Activated T-cell treated with anti-CD3 and anti-CD28 coated beads for 4 hours (primary cell): ENCODE results near the gene SNX18.
"Not testable (repeated sequence)": the region's sequence is repeated elsewhere in the genome, so short reads cannot be mapped to it uniquely, and the experiment has no call there.

Source experiments
- DNase-seq: peaks from one replicate; pipeline ENCODE4 v3.0.0-alpha.2; 2020

Gene SNX18

DNA sequence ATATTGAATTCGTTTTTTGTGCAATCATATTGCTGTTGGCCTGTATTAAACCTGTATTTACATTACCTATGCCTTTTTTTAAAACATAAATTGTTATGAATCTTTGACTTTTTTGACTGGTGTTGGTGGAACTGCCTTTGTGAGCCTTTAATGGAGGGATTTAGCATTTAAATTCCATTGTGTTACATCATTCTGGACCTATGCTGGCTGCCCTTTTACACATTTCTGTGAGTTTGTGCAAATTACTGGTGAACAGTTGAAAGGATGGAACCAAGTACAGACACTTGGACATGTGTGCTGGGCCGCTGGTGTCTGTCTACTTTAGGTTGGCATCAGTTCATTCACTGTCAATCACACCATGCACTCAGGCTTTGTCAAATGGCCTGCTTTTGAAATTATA is 3.4 kb downstream of the SNX18 start:
- DNase-seq: no peak

DNA sequence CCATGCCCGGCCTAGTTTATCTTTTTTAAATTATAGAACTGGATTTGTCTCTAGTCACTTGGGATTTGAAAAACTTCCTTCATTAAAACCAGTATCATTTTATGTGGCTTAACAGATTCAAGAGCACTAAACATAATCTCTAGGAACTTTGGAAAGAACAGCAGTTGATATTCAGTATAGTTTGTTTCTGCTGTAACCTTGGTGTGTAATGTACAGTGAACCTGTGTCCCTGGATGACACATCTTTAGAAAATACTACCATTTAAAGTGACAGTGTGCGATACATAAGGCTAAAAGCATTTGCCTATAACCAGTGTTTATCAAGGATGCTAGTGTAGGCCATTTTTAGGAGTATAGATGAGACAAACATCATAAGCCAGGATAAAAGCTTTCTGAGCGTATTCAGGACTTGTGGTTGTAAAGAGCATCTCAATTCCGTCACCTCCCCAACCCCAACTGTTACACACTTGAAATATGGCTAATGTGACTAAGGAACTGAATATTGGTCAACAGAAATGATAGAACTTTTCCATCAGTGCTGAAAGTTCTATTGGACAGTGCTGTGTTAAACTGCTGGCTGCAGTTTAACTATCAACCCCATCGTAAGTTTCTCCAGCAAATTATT is 4.4 kb downstream of the SNX18 start:
- no peak for DNase-seq

GRCh38 chr5:54523534-54523933 is 6.0 kb downstream of the SNX18 start:
- DNase-seq: no peak

GRCh38 chr5:54524082-54524481 is 6.5 kb downstream of the SNX18 start:
- no peak for DNase-seq

- DNase-seq: no peak
These were observed 7.1 kb downstream of the SNX18 start for GRCh38 chr5:54524704-54525103.

GRCh38 chr5:54525261-54525660 is 7.7 kb downstream of the SNX18 start:
- DNase-seq: no peak

- DNase-seq: no peak
These were observed 8.1 kb downstream of the SNX18 start for GRCh38 chr5:54525692-54526091.

DNA sequence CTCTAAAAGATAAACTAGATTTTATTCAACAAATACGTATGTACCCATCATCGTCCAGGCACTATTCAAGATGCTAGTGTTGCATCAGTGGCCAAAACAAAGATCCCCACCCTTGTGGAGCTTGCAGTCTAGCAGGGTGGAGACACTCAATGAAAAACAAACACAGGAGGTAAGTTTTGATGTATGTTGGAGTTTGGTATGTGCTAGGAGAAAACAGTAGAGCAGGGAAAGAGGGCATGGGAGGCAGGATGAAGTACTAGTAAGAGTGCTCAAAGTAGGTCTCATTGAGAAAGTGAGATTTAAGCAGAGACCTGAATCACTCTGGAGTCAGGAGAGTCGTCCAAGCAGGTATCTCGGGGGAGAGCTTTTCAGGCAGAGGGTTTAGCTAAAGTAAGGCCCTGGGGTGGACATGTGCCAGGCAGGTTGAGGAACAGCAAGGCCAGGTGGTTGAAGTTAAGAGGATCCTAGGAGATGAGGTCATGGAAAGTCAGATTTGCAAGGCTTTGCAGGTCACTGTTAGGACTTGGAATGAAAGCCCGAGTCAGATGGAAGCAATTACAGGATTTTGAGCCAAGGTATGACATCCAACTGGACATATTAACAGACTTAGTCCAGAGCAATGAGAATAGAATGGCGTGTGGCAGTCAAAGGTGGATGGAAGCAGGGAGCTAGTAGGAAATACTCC is 9.2 kb downstream of the SNX18 start:
- DNase-seq: no peak

DNA sequence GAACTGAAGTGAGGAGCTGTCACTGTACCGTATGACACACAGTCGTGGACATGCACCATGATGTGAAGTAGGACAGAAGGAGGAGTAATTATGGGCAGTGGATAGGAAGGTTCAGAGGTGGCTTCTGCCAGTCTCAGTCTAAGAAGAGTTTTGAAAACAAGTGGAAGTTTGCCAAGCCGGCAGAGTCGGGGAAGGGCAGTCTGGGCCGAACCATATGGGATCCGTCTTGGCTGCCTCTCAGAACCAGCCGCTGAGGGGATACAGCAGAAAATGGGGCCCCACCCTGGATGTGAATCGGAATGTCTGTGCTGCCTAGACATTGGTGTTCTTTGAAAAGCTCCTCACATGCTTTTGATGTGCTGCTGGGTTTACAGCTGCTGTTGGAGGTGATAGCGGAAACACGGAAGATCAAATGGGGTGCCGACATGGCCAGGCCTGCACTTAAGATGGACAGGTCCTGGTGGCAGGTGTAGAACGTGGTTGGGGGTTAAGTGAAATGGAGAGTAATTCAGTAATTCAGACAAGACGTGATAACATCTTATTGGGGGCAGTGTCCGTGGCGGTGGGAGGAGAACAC is 11.2 kb downstream of the SNX18 start:
- no peak for DNase-seq

- no peak for DNase-seq
These were observed 12.0 kb downstream of the SNX18 start for GRCh38 chr5:54529565-54529964.

DNA sequence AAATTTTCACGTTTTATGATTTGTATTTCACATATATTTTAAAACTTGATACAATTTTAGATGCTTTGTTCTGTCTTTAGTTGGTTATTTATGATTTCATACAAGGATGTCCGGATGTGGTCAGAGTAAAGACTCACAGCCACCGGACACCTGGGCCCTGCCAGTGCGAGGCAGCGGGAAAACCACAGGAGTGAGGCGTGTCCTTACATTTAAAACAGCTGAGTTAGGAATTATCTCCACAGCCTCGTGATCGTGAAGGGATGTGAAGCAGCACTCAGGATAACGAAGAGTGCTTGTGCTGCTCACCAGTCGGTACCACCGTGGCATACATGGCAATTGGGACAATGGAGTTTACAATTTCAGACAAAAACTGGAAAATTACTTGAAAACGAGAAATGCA is 14.0 kb downstream of the SNX18 start:
- DNase-seq: no peak

DNA sequence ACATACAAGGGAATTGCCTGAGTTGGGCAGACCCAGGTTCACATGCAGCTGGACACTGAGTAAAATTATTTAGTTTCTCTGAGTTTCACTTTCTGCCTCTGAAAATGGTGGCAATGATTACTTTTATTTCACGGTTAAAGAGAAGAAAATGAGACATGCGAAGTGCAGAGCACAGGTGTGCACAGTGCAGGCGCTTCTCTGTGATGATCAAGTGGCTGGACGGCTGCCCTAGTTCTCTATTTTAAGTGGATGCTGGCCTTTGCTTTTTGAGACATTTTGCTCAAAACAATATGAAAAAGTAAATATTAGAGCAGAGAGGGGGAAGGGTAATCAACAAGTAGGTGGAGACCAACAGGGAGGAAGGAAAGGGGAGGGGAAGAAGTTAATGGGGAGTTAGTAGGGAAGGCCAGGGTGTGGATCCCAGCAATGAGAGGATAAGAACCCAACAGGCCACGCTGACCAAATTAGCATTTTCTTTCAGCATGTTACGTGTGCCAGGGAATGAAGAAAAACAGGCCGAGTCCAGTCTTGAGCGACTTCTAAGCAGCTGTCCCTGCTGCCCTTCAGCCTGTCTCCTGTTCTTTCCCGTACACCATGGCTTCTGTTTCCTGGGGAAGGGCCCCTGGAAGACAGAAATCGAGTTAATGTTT is 16.1 kb downstream of the SNX18 start:
- DNase-seq: no peak

GRCh38 chr5:54534191-54535004 is 16.8 kb downstream of the SNX18 start:
- no peak for DNase-seq

- DNase-seq: no peak
These were observed 17.7 kb downstream of the SNX18 start for GRCh38 chr5:54535149-54535844.

DNA sequence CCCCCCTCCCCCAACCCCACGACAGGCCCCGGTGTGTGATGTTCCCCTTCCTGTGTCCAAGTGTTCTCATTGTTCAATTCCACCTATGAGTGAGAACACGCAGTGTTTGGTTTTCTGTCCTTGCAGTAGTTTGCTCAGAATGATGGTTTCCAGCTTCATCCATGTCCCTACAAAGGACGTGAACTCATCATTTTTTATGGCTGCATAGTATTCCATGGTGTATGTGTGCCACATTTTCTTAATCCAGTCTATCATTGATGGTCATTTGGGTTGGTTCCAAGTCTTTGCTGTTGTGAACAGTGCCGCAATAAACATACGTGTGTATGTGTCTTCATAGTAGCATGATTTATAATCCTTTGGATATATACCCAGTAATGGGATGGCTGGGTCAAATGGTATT is 18.8 kb downstream of the SNX18 start:
- not testable (repeated sequence) for DNase-seq

DNA sequence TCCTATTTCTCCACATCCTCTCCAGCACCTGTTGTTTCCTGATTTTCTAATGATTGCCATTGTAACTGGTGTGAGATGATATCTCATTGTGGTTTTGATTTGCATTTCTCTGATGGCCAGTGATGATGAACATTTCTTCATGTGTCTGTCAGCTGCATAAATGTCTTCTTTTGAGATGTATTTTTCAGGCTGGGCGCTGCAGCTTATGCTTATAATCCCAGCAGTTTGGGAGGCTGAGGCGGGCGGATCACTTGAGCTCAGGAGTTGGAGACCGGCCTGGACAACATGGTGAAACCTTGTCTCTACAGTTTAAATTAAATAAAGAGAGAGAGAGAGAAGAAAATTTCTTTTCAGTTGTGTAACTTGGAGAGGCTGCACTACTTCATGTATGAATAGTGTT is 19.3 kb downstream of the SNX18 start:
- DNase-seq: not testable (repeated sequence)

- no peak for DNase-seq
These were observed 20.2 kb downstream of the SNX18 start for GRCh38 chr5:54537725-54538124.

GRCh38 chr5:54538156-54538555 is 20.6 kb downstream of the SNX18 start:
- no peak for DNase-seq

DNA sequence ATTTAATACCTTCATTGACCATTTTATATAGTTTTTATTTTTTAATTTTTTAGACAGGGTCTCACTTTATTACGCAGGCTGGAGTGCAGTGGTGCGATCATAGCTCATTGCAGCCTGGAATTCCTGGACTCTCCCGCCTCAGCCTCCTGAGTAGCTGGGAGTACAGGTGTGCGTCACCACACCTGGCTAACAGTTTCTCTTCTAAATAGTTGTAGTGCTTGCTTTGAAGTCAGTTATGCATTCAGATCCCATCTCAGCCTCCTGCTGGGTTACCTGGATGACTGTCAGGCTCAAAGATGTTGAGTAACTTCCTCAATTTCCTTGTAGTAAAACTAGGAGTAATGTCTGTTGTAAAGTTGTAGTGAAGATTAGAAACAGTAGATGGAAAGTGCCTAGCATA is 21.4 kb downstream of the SNX18 start:
- DNase-seq: no peak

- no peak for DNase-seq
These were observed 22.7 kb downstream of the SNX18 start for GRCh38 chr5:54540286-54540685.

DNA sequence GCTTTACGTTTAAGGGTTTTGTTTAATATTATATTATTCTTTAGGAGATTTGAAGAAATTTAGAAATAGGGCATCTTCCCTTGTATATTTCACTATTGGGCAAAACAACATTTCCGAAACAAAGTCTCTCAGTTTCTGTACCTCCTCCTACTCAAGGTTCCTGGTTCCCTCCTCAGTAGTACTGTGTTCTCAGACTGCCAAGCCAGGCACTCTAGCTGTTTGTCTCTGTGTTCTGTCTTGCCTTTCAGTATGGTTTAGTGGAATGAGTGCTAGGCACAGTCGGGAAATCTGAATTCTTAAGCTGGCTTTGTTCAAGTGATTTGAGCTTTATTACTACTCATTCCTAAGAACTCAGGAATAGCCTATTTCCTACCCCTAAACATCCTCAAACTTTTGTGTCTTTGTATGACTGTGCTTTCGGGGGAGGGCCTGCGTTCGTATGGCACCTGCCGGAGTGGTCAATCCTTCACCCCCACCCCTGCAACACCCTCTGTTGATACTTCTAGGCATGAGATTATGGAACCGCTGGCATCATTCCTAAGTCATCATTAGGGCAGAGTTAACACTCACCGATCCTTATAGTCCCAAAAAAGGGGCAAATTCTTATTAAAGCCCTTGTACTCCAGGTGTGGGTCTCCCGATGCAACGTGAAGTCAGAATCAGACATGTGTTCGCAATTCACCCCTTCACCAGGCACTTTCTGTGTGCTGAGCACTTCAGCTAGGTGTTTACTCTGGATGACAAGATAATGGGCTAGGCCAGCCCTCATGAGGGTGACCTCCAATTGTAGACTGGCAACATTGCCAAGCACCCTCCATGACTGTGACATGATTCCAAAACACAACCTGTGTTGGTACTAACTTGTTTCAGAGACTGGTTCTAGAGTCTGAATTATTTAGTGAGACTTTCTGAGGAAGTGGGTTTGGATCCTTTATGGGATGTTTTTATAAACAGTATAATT is 24.5 kb downstream of the SNX18 start:
- no peak for DNase-seq
